Dedifferentiated amniotic fluid mesenchymal stem cell (primary cell): Measurements from ENCODE around the gene FMO3.

Experiments used
- DNase-seq: peaks from one replicate; pipeline ENCODE4 v3.0.0-alpha.2; 2016; ENCODE audit errors: extremely low spot score

The FMO3 gene

GRCh38 chr1:171159148-171159547, 68.4 kb downstream of the FMO3 start:
- DNase-seq: no peak

DNA sequence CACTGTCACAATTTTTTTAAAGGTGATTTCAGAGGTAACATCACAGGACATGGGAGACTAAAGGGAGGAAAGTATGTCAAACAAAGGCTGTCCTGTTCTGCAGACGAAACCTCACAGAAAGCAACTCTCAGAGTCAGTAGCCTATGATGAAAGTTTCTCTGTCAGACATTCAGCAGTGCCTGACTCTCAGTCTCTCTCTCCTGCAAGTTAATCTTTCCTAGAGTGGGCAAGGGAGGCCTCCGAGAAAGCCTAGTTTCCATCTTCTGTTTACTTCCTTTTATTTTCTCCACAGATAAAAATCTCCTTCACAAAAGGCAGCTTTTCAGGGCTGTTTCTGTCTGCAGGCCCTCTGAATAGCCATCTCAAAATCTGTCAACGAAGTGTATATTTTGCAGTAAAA, 69.5 kb downstream of the FMO3 start:
- DNase-seq: no peak

DNA sequence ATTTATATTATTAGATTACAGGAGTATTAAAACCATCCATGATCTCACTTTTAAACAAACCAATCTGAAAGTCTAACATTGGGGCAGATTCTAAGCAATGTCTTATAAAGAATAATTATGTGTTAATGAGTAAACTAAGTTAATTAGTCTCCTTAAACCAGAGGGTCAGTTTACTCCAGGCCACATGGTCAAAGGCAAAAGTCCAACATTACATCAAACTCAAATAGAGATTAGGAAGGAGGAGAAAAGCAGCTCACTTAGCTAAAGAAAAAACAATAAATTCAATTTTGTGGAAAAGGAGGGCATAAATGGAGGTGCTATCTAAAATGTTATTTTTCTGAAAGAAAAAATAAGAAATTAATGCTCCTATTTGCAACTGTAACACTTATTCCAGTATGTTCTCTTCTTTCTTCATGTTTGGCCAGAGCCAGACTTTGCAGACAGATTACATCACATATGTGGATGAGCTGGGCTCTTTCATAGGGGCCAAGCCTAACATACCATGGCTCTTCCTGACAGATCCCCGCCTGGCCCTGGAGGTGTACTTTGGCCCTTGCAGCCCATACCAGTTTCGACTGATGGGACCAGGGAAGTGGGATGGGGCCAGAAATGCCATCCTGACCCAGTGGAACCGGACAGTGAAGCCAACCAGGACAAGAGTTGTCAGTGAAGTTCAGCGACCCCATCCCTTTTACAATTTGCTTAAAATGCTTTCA, 70.1 kb downstream of the FMO3 start:
- no peak for DNase-seq

- no peak for DNase-seq
Observed at GRCh38 chr1:171161431-171161830, 70.7 kb downstream of the FMO3 start.

GRCh38 chr1:171166361-171166760, 75.7 kb downstream of the FMO3 start:
- no peak for DNase-seq
